ENCODE measurements around the gene DIPK2B.

The DIPK2B gene

GRCh38 chrX:45154462-45154861 is 46.2 kb downstream of the DIPK2B start:
- DNase-seq: no peak

- DNase-seq: no peak
Observed at GRCh38 chrX:45154033-45154360, 46.7 kb downstream of the DIPK2B start.

Data from NCI-H1436 treated with DMSO at 0.1 percent for 48 hours (cell line).